Right lobe of liver (tissue), 4 donors: ENCODE data around the gene SGCA.

ENCODE experiments used
- CTCF ChIP-seq, 4 donors: fragments of 200-600 bp in 3 of 4; fragments of 450-650 bp in 1 of 4; IDR thresholded peaks; one replicate each; pipeline versions ENCODE4 v1.5.1 to v1.8.0; 2016 to 2022; ENCODE audit warnings: antibody characterized with exemption in 4 of 4, mild to moderate bottlenecking in 2 of 4
- POLR2A ChIP-seq: fragments of 450-650 bp; IDR thresholded peaks from one replicate; pipeline ENCODE4 v1.6.1; 2017; ENCODE audit warnings: antibody characterized with exemption, mild to moderate bottlenecking
- donor health status: DM: no; HTN: no; CAD: no.
- donor health status: DM: no; HTN: no; CAD: no.
- donor health status: DM: no; HTN: yes; CAD: no.

- TF ChIP-seq CTCF (IDR thresholded peaks at IDR 0.05), result no peak
- TF ChIP-seq POLR2A, result no peak
These were observed 10.5 kb upstream of the SGCA start for GRCh38 chr17:50155115-50155819.
